Caco-2 (cell line): Measurements from ENCODE around the gene CSNK1A1. TPM values are rescaled to one million over a fixed set of nuclear protein-coding genes. Genes with fewer than 3 reads are reported as not detected.
A peak's percentile ranks its signal among the peaks of the same experiment; 100 is the strongest.

Source experiments
- BruUV-seq: library from RNA; stranded (reverse); fragments of 400-500 nt; replicated peaks from 2 replicates; lab custom pipeline; 2021; lab: Mats Ljungman, UMichigan
- CTCF ChIA-PET: fragments of 300-600 bp; sonication (Branson Sonifier 250); formaldehyde crosslinking; loops from one replicate; lab custom pipeline; 2022; ENCODE audit warnings: antibody characterized with exemption; lab: Charles Lee
- POLR2A ChIA-PET: fragments of 300-600 bp; sonication (Branson Sonifier 250); formaldehyde crosslinking; loops from one replicate; lab custom pipeline; 2022; ENCODE audit warnings: antibody characterized with exemption; lab: Charles Lee
- DNase-seq, 2 experiments: peaks; one replicate each; pipeline versions ENCODE4 v3.0.0 to v3.0.0-alpha.2; 2020 to 2022
- H3K27me3 ChIP-seq: replicated peaks from 2 replicates; pipeline ENCODE4 v1.6.0; 2011; ENCODE audit warnings: low read length; ENCODE audit not compliant: control insufficient read depth, insufficient read depth
- H3K36me3 ChIP-seq: 2 replicates; pipeline ENCODE4 v1.5.1; 2011; ENCODE audit warnings: low read length; ENCODE audit not compliant: control insufficient read depth, insufficient read depth
- H3K4me1 ChIP-seq: fragments of 250-450 bp; sonication (Bioruptor Pico); 2 replicates; pipeline ENCODE4 v1.5.1; 2020; ENCODE audit warnings: mild to moderate bottlenecking
- H3K4me3 ChIP-seq: 2 replicates; pipeline ENCODE4 v1.5.1; 2011; ENCODE audit warnings: low read depth, mild to moderate bottlenecking, control low read depth, low read length
- H3K9me3 ChIP-seq: fragments of 250-450 bp; sonication (Bioruptor Pico); 2 replicates; pipeline ENCODE4 v1.5.1; 2020; ENCODE audit warnings: mild to moderate bottlenecking, moderate library complexity
- H3K27ac Mint-ChIP-seq: one replicate; pipeline ENCODE4 v1.8.0; 2022; ENCODE audit warnings: mixed read lengths; ENCODE audit not compliant: unreplicated experiment
- H3K27me3 Mint-ChIP-seq: one replicate; pipeline ENCODE4 v1.8.0; 2022; ENCODE audit warnings: mixed read lengths; ENCODE audit not compliant: insufficient read depth, unreplicated experiment
- H3K36me3 Mint-ChIP-seq: one replicate; pipeline ENCODE4 v1.8.0; 2022; ENCODE audit warnings: mild to moderate bottlenecking, mixed read lengths; ENCODE audit not compliant: insufficient read depth, unreplicated experiment
- H3K4me1 Mint-ChIP-seq: one replicate; pipeline ENCODE4 v1.8.0; 2022; ENCODE audit warnings: low read depth, mixed read lengths; ENCODE audit not compliant: unreplicated experiment
- H3K4me3 Mint-ChIP-seq: one replicate; pipeline ENCODE4 v1.8.0; 2022; ENCODE audit warnings: mild to moderate bottlenecking, moderate library complexity, mixed read lengths; ENCODE audit not compliant: unreplicated experiment
- H3K9me3 Mint-ChIP-seq: one replicate; pipeline ENCODE4 v1.8.0; 2022; ENCODE audit warnings: mixed read lengths; ENCODE audit not compliant: unreplicated experiment
- intact Hi-C: fragments of 100-400 bp; cut with micrococcal nuclease; formaldehyde crosslinking; loops from one replicate; pipeline ENCODE4 v1.10.0; 2022; ENCODE audit not compliant: unreplicated experiment
- total RNA-seq: library from RNA; stranded (reverse); gene quantifications from 2 replicates; pipeline ENCODE4 v1.2.3, GENCODE V29; 2022
- TF ChIP-seq, protein P1 (sequence below), 2 experiments: fragments of 200-600 bp in 1 of 2; IDR thresholded peaks; 1 replicate in 1 of 2; 2 replicates in 1 of 2; pipeline versions ENCODE4 v1.5.1 to v1.8.0; 2011 to 2022; ENCODE audit warnings: antibody characterized with exemption in 1 of 2, control low read depth in 1 of 2, inconsistent platforms in 1 of 2, low read depth in 1 of 2, low read length in 1 of 2, mild to moderate bottlenecking in 1 of 2, moderate library complexity in 1 of 2; ENCODE audit not compliant: insufficient read depth in 1 of 2, severe bottlenecking in 1 of 2, unreplicated experiment in 1 of 2

CSNK1A1 gene
- total RNA-seq, 1 experiment from 2014 or later, result 264 TPM

GRCh38 chr5:149552038-149552494 lies 827 bp upstream of the CSNK1A1 start:
- H3K4me1 Mint-ChIP-seq, result peaks cover 10% of the 10 kb centered on the region
- H3K27ac Mint-ChIP-seq, result peak overlapping the region; percentile 99
- CTCF ChIA-PET, result interaction anchor here (0.9 to 1.6 kb wide), 11 partner anchors 9 to 122 kb away, joined by 3 to 11 read pairs (median 3); no protein-coding TSS in a partner anchor
- Histone ChIP-seq H3K9me3 (no peaks in the 10 kb centered on the region), H3K36me3 (no peaks in the 10 kb centered on the region), H3K4me3 (peak overlapping the region; percentile 76), H3K4me1 (peaks cover 24% of the 10 kb centered on the region), H3K27me3 (no peaks in the 10 kb centered on the region)
- peak overlapping the region; percentile 99 for H3K4me3 Mint-ChIP-seq
- POLR2A ChIA-PET, result interaction anchor here (1.0 to 1.7 kb wide), 7 partner anchors 9 to 106 kb away, joined by 3 to 16 read pairs (median 4); no protein-coding TSS in a partner anchor
- no peak for DNase-seq
- intact Hi-C loops, result loop anchor here (5.0 kb wide), 1 partner anchor 35 kb away; no protein-coding TSS in a partner anchor
- H3K36me3 Mint-ChIP-seq, result peaks cover 44% of the 10 kb centered on the region
- no peaks in the 10 kb centered on the region for H3K27me3 Mint-ChIP-seq
- TF ChIP-seq, protein P1, sequence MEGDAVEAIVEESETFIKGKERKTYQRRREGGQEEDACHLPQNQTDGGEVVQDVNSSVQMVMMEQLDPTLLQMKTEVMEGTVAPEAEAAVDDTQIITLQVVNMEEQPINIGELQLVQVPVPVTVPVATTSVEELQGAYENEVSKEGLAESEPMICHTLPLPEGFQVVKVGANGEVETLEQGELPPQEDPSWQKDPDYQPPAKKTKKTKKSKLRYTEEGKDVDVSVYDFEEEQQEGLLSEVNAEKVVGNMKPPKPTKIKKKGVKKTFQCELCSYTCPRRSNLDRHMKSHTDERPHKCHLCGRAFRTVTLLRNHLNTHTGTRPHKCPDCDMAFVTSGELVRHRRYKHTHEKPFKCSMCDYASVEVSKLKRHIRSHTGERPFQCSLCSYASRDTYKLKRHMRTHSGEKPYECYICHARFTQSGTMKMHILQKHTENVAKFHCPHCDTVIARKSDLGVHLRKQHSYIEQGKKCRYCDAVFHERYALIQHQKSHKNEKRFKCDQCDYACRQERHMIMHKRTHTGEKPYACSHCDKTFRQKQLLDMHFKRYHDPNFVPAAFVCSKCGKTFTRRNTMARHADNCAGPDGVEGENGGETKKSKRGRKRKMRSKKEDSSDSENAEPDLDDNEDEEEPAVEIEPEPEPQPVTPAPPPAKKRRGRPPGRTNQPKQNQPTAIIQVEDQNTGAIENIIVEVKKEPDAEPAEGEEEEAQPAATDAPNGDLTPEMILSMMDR (IDR thresholded peaks at IDR 0.05; ENCODE audit: insufficient read depth in 1 of 2, low read depth in 1 of 2, low read length in 1 of 2, severe bottlenecking in 1 of 2, unreplicated experiment in 1 of 2), result no peak
- BruUV-seq, result no TSS peak
- no peaks in the 10 kb centered on the region for H3K9me3 Mint-ChIP-seq

DNA sequence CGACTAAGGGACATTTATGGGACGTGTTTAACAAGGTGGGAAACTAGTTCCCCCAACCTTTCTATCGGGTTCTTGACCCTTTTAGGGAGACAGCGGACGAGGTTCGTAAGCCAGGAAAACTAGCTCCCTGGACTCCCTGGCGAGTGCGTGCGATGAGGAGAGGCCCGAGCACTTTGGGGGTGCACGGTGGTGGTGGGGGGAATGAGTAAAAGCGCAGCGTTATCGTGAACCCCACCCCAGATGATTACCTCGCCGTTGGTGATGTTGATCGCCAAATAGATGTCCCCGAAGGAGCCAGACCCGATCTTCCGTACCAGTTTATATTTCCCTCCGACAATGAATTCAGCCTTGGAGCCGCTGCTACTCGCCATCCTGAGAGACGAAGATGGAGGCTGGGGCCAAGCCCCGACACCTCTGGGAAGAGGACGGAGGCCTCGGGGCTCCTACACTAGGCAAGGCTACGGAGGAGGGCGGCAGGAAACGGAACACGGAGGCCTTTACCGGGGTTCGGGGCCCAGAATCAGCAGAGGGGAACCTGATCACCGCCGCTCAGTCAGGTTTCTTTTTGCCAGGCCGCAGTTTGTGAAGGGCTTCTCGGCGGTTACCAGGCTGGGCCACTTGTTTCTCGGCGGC lies 529 bp downstream of the CSNK1A1 start:
- TF ChIP-seq, protein P1 (IDR thresholded peaks at IDR 0.05; ENCODE audit: insufficient read depth in 1 of 2, low read depth in 1 of 2, low read length in 1 of 2, severe bottlenecking in 1 of 2, unreplicated experiment in 1 of 2), result no peak
- Histone ChIP-seq H3K4me3 (peak overlapping the region; percentile 76), H3K36me3 (no peaks in the 10 kb centered on the region), H3K4me1 (peaks cover 30% of the 10 kb centered on the region), H3K27me3 (no peaks in the 10 kb centered on the region), H3K9me3 (no peaks in the 10 kb centered on the region)
- peak in 1 of 2 experiments; percentile 34 for DNase-seq
- Mint-ChIP-seq H3K4me3 (peak overlapping the region; percentile 99), H3K36me3 (peaks cover 58% of the 10 kb centered on the region), H3K4me1 (peaks cover 17% of the 10 kb centered on the region), H3K27ac (peak overlapping the region; percentile 99), H3K9me3 (no peaks in the 10 kb centered on the region), H3K27me3 (no peaks in the 10 kb centered on the region)
- ChIA-PET CTCF (interaction anchor here (0.6 to 1.6 kb wide), 10 partner anchors 12 to 193 kb away, joined by 3 to 11 read pairs (median 3); partner anchors contain the start of gene PCYOX1L), POLR2A (interaction anchor here (0.6 to 1.7 kb wide), 11 partner anchors 14 to 193 kb away, joined by 3 to 16 read pairs (median 4); partner anchors contain the start of gene PCYOX1L)
- intact Hi-C loops, result loop anchor here (1.0 to 5.0 kb wide), 6 partner anchors 33 to 108 kb away; no protein-coding TSS in a partner anchor
- BruUV-seq, result no TSS peak

GRCh38 chr5:149550268-149550583 lies 1.0 kb downstream of the CSNK1A1 start:
- no peaks in the 10 kb centered on the region for H3K9me3 ChIP-seq
- peaks cover 17% of the 10 kb centered on the region for H3K4me1 Mint-ChIP-seq
- H3K36me3 ChIP-seq, result peaks cover 2% of the 10 kb centered on the region; the same call in 1 of the 2 replicates
- no peaks in the 10 kb centered on the region for H3K9me3 Mint-ChIP-seq
- peak overlapping the region; percentile 99 for H3K4me3 Mint-ChIP-seq
- POLR2A ChIA-PET, result interaction anchor here (0.7 to 1.8 kb wide), 4 partner anchors 21 to 192 kb away, joined by 3 to 6 read pairs (median 4); partner anchors contain the start of gene PCYOX1L
- peaks cover 63% of the 10 kb centered on the region for H3K36me3 Mint-ChIP-seq
- CTCF ChIA-PET, result no interaction called here
- H3K4me3 ChIP-seq, result peak overlapping the region; percentile 76
- H3K27me3 Mint-ChIP-seq, result no peaks in the 10 kb centered on the region
- BruUV-seq, result no TSS peak
- H3K4me1 ChIP-seq, result peaks cover 30% of the 10 kb centered on the region
- no peak for DNase-seq
- H3K27ac Mint-ChIP-seq, result peak overlapping the region; percentile 99
- intact Hi-C loops, result loop anchor here (2.0 to 5.0 kb wide), 2 partner anchors 33 to 67 kb away; no protein-coding TSS in a partner anchor
- no peaks in the 10 kb centered on the region for H3K27me3 ChIP-seq
- TF ChIP-seq, protein P1 (IDR thresholded peaks at IDR 0.05; ENCODE audit: insufficient read depth in 1 of 2, low read depth in 1 of 2, low read length in 1 of 2, severe bottlenecking in 1 of 2, unreplicated experiment in 1 of 2), result no peak
